ENCODE measurements around the gene RMC1. TPM values are rescaled to one million over a fixed set of nuclear protein-coding genes. Genes with fewer than 3 reads are reported as not detected.

The RMC1 gene
- total and polyA plus RNA-seq, 2 of the 13 experiments (the other 11 are each of a cell fraction or from before 2014, with no cell fraction given), result 9.4 to 19.5 TPM

DNA sequence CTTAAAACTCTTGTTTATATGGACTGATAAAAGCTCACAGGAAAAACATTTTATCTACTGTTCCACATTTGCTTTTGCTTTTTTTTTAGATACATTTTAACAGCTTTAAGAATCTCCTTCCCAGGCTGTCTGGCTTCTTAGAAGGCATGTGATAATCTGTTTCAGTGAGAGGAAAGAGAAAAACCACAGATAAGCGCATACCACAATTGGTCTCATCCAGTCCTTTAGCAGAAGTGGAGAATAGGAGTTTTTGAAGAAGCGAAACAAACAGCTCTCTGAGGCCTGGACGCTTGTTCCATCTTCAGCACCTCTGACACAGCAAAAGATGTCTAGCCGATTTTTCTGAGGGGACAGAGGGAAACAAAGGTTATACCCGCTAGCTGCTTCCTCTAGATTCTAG is 37.6 kb downstream of the RMC1 start (continued):
- TF ChIP-seq NONO (IDR thresholded peaks at IDR 0.05), result no peak
- no peak for TF ChIP-seq NONO (CRISPR knock-in tag; conservative IDR thresholded peaks at IDR 0.05)

DNA sequence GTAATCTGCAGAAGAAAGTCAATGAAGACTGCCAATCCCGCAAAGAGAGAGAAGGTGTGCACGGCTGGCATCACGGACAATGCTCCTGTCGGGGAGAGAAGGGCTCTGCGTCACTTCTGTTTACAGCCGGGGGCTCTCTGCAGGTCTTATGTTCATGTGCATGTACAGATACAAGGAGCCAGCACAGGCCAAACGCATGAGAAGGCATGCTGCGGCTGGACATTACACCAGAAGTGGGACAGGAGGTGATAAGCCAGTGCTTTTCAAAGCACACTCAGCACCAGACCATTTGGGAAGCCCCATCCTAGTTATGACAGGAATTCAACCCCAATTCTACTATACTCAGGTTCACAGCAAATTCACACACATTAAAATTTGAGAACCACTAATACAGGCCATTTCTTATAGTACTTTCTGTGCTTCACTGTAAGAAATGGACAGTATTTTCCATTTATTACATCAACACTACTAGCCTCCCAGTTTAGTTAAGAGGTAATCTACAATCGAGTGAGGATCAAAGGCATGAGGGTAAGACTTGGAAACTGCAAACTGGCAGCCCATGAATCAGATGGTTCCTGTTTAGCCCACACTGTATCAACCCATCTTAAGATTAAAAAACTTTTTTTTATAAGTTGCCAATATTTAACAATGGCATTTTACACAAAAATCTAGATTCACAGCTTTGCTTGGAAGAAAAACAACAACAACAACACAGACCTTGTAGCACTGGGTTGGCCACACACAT is 38.2 kb downstream of the RMC1 start:
- no peak for TF ChIP-seq HNRNPUL1 (IDR thresholded peaks at IDR 0.05; ENCODE audit: low read depth, low read length)
- TF ChIP-seq CC2D1A (CRISPR knock-in tag; IDR thresholded peaks at IDR 0.05), result no peak
- TF ChIP-seq ZNF136 (CRISPR knock-in tag; IDR thresholded peaks at IDR 0.05; ENCODE audit: low read depth), result no peak
- TF ChIP-seq ZSCAN9 (CRISPR knock-in tag; IDR thresholded peaks at IDR 0.05; ENCODE audit: borderline replicate concordance), result no peak
- TF ChIP-seq ZNF670 (CRISPR knock-in tag; IDR thresholded peaks at IDR 0.05; ENCODE audit: borderline replicate concordance), result no peak
- Histone ChIP-seq H3K79me2 (ENCODE audit: insufficient read depth, low read length) (no peaks in the 10 kb centered on the region), H2AFZ (ENCODE audit: low read length) (no peak overlapping the region), H4K20me1 (ENCODE audit: insufficient read depth, low read length) (no peaks in the 10 kb centered on the region), H3K4me2 (ENCODE audit: low read depth, low read length) (no peak overlapping the region), H3K9me3 (ENCODE audit: low read length) (no peaks in the 10 kb centered on the region), H3K4me3 (replicated peaks in 1 of 3; ENCODE audit: insufficient read depth in 1 of 3, low read depth in 2 of 3, low read length in 3 of 3) (no peak overlapping the region), H3K36me3 (replicated peaks in 1 of 2; ENCODE audit: control insufficient read depth in 1 of 2, insufficient read depth in 2 of 2, low read length in 2 of 2) (peaks cover 31 to 88% of the 10 kb centered on the region in 2 experiments), H3K27me3 (ENCODE audit: control insufficient read depth in 1 of 2, insufficient read depth in 2 of 2, low read length in 2 of 2) (no peaks in the 10 kb centered on the region), H3K9ac (ENCODE audit: insufficient read depth, low read depth, low read length) (no peak overlapping the region), H3K4me1 (ENCODE audit: insufficient read depth, low read length) (peaks cover 35% of the 10 kb centered on the region), H3K27ac (ENCODE audit: extremely low read length, insufficient read depth, low read length) (no peak overlapping the region)
- DNase-seq (ENCODE audit: low spot score), result no peak
- WGBS (ENCODE audit: low lambda C conversion rate), result 98% methylated on average over 9 of the region's 9 CpGs
- BruUV-seq (replicated peaks), result no TSS peak
- no peak for FAIRE-seq
- no peak for ATAC-seq
- intact Hi-C loops (cut with micrococcal nuclease; ENCODE audit: unreplicated experiment) (no loop called here), in situ Hi-C loops (cut with HindIII; ENCODE audit: extremely low pct_ligation_motif_present, low pct_unique_long_range_greater_than_20kb) (no loop called here)
- POLR2A ChIA-PET, result interaction anchor here (0.9 kb wide), 1 partner anchor 12 kb away, joined by 3 read pairs; no protein-coding TSS in a partner anchor
- CTCF ChIA-PET (ENCODE audit: low intra/inter-chr PET ratio, low total read pairs), result no interaction called here

DNA sequence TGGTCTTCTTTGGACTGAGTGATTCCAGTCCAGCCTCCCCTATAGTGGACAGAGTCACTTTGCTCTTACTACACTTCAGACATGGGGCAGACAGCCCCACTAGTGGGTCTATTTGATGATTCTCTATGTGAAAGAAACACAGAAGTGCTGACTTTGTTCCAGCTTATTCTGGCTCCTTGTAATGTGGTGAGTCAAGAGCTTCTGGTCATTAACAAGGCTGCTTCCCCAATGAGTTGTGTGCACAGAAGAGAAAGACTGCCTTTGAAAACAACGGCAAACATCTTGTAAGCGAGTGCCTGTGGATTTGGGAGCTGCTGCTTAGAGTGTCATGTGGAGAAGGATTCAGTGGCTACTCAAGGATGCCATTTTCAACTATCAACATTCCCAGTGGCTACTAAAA is 39.1 kb downstream of the RMC1 start:
- in situ Hi-C loops (cut with HindIII; ENCODE audit: extremely low pct_ligation_motif_present, low pct_unique_long_range_greater_than_20kb) (no loop called here), intact Hi-C loops (cut with micrococcal nuclease; ENCODE audit: unreplicated experiment) (no loop called here)
- WGBS (ENCODE audit: low lambda C conversion rate), result 97% methylated on average over 2 of the region's 2 CpGs
- no peak overlapping the region for H3K27ac ChIP-seq (ENCODE audit: extremely low read length, insufficient read depth, low read length)
- BruUV-seq (replicated peaks), result no TSS peak
- FAIRE-seq, result no peak
- H2AFZ ChIP-seq (ENCODE audit: low read length), result no peak overlapping the region
- H3K9ac ChIP-seq (ENCODE audit: insufficient read depth, low read depth, low read length), result no peak overlapping the region
- H3K4me1 ChIP-seq (ENCODE audit: insufficient read depth, low read length), result peaks cover 38% of the 10 kb centered on the region
- no peak overlapping the region for H3K4me3 ChIP-seq (replicated peaks in 1 of 3; ENCODE audit: insufficient read depth in 1 of 3, low read depth in 2 of 3, low read length in 3 of 3)
- H3K27me3 ChIP-seq (ENCODE audit: control insufficient read depth in 1 of 2, insufficient read depth in 2 of 2, low read length in 2 of 2), result no peaks in the 10 kb centered on the region
- peaks cover 30 to 88% of the 10 kb centered on the region in 2 experiments for H3K36me3 ChIP-seq (replicated peaks in 1 of 2; ENCODE audit: control insufficient read depth in 1 of 2, insufficient read depth in 2 of 2, low read length in 2 of 2)
- CTCF ChIA-PET (ENCODE audit: low intra/inter-chr PET ratio, low total read pairs), result no interaction called here
- H3K9me3 ChIP-seq (ENCODE audit: low read length), result no peaks in the 10 kb centered on the region
- TF ChIP-seq ZFYVE20 (CRISPR knock-in tag; IDR thresholded peaks at IDR 0.05; ENCODE audit: borderline replicate concordance, low read depth) (no peak), RFX5 (IDR thresholded peaks at IDR 0.05; ENCODE audit: low read depth, low read length) (no peak), SP2 (CRISPR knock-in tag; IDR thresholded peaks at IDR 0.05) (no peak), NFE2L1 (CRISPR knock-in tag; IDR thresholded peaks at IDR 0.05; ENCODE audit: borderline replicate concordance) (no peak)
- TF ChIP-seq, protein P1, sequence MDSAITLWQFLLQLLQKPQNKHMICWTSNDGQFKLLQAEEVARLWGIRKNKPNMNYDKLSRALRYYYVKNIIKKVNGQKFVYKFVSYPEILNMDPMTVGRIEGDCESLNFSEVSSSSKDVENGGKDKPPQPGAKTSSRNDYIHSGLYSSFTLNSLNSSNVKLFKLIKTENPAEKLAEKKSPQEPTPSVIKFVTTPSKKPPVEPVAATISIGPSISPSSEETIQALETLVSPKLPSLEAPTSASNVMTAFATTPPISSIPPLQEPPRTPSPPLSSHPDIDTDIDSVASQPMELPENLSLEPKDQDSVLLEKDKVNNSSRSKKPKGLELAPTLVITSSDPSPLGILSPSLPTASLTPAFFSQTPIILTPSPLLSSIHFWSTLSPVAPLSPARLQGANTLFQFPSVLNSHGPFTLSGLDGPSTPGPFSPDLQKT (CRISPR knock-in tag; IDR thresholded peaks at IDR 0.05; ENCODE audit: borderline replicate concordance), result no peak
- no peak overlapping the region for H3K4me2 ChIP-seq (ENCODE audit: low read depth, low read length)
- no peaks in the 10 kb centered on the region for H3K79me2 ChIP-seq (ENCODE audit: insufficient read depth, low read length)
- no peak for ATAC-seq
- DNase-seq (ENCODE audit: low spot score), result no peak
- H4K20me1 ChIP-seq (ENCODE audit: insufficient read depth, low read length), result no peaks in the 10 kb centered on the region
- POLR2A ChIA-PET, result no interaction called here

All from HepG2 (cell line).